Esophagus squamous epithelium (tissue), 5 donors: Measurements from ENCODE around the gene LYSET. TPM values are rescaled to one million over a fixed set of nuclear protein-coding genes. Genes with fewer than 3 reads are reported as not detected.

Experiments used
- DNase-seq: peaks from one replicate; lab custom pipeline; 2025; lab: John Stamatoyannopoulos, UW
- H3K27ac ChIP-seq, 4 donors: fragments of 200-600 bp; sonication (generic); one replicate each; pipeline ENCODE4 v1.5.1; 2016 to 2019; ENCODE audit warnings: mild to moderate bottlenecking in 1 of 4
- H3K27me3 ChIP-seq, 4 donors: fragments of 200-600 bp; sonication (generic); 1 replicate in 3 of 4; 2 replicates in 1 of 4; pipeline versions ENCODE4 v1.5.1 to v1.6.0; 2017 to 2021; ENCODE audit warnings: antibody characterized with exemption in 1 of 4
- H3K36me3 ChIP-seq, 3 donors: fragments of 200-600 bp; sonication (generic); one replicate each; pipeline ENCODE4 v1.5.1; 2016 to 2019
- H3K4me1 ChIP-seq, 3 donors: fragments of 200-600 bp; sonication (generic); one replicate each; pipeline ENCODE4 v1.5.1; 2017 to 2019
- H3K4me3 ChIP-seq, 4 donors: fragments of 200-600 bp; sonication (generic); 1 replicate in 3 of 4; 2 replicates in 1 of 4; pipeline ENCODE4 v1.5.1; 2016 to 2019; ENCODE audit warnings: mild to moderate bottlenecking in 2 of 4, moderate library complexity in 1 of 4
- H3K9me3 ChIP-seq, 3 donors: fragments of 200-600 bp; sonication (generic); one replicate each; pipeline ENCODE4 v1.5.1; 2016 to 2019
- POLR2A ChIP-seq, 4 donors: fragments of 450-650 bp; IDR thresholded peaks; one replicate each; pipeline ENCODE4 v1.6.1; 2017; ENCODE audit warnings: antibody characterized with exemption in 4 of 4, mild to moderate bottlenecking in 4 of 4, moderate library complexity in 3 of 4
- WGBS, 2 donors: methylation state at CpG; one replicate each; pipeline ENCODE4 v1.1.5; 2018; 5-methylcytosine and 5-hydroxymethylcytosine counted together
- intact Hi-C: fragments of 100-400 bp; cut with DNase I; formaldehyde crosslinking; loops from one replicate; pipeline ENCODE4 v1.15.0; 2022
- total RNA-seq, 4 donors: library from RNA; depleted of rRNA; stranded (reverse); fragments of >200 nt; gene quantifications; one replicate each; pipeline ENCODE4 v1.1.0, GENCODE V29; 2016
- TF ChIP-seq, protein P1 (sequence below), 6 experiments: fragments of 450-650 bp in 4 of 6; fragments of 200-600 bp in 2 of 6; sonication (generic) in 2 of 6; IDR thresholded peaks; one replicate each; pipeline ENCODE4 v1.5.1; 2016 to 2019; ENCODE audit warnings: antibody characterized with exemption in 6 of 6, mild to moderate bottlenecking in 4 of 6, moderate library complexity in 4 of 6
- donor health status: DM: yes; HTN: yes; CAD: no.

Gene LYSET
- total RNA-seq, 4 donors from 2014 or later = 1.4 to 6.5 (median 4.7) TPM

DNA sequence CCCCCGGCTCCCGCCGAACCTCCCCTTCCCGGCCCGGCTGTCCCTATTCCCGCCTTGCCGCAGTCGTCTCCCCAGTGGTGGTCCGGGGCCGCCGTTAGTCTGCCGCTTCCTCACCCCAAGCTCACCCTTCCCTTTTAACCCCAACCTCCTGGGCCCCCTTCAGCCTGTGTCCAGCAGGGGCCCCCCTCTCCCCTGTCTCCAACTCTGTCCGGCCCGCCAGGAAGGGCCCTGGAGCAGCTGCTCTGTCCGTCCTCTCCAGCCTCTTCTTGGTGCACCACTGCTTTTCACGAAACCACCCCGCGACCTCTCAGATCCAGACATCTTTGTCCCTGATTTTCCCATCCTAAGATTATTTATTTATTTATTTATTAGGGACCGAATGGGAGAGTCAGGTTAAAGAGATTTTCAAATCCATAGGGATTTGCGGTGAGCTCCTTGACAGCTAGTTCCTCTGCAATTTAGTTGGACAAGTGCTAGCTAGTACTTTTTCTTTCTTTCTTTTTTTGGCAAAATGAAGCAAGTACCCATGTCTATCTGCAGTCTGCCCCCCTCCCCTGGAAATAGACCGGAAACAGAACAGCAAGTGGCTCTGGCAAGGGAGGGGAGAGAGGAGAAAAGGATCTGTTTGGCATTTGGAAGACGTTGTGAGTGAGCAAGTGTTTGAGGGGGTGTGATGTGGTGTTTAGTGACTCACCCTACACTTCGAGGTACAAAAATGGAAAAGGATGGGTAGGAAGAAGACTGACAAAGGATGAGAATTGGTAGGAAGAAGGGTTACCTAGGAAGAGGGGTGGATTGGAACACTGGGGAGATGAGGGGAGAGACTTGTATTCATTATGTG, 22.6 kb downstream of the LYSET start:
- no peak for DNase-seq
- peaks cover 0 to 52% (median 18%) of the 10 kb centered on the region in 3 donors for H3K4me1 ChIP-seq
- 0 to 2% methylated on average over 17 to 23 of the region's 23 CpGs for WGBS, 2 donors

DNA sequence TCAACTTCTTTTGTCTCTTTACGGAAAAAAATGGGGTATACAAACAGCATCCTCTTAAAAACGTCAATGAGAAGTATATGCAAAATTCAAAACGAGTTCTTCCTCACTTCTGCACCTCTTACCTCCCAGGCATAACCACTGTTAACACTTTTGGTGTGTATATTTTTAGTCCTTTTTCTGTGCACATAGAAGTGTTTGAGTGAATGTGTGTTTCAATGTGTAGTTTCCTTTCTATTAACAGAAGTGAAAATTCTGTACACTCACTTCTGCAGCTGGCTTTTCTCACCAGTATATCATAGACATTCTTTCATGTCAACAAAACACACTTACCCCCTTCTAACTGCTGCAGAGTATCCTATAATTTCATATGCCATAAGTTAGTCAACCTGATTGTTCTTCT, 27.3 kb downstream of the LYSET start:
- H3K36me3 ChIP-seq = peaks cover 0 to 76% (median 7%) of the 10 kb centered on the region in 3 donors
- H3K27ac ChIP-seq = no peak overlapping the region
- DNase-seq = no peak
- no peaks in the 10 kb centered on the region for H3K9me3 ChIP-seq
- no peaks in the 10 kb centered on the region for H3K27me3 ChIP-seq
- WGBS, 2 donors = 62 to 81% methylated on average over 3 of the region's 3 CpGs
- H3K4me3 ChIP-seq = no peak overlapping the region
- TF ChIP-seq, protein P1, sequence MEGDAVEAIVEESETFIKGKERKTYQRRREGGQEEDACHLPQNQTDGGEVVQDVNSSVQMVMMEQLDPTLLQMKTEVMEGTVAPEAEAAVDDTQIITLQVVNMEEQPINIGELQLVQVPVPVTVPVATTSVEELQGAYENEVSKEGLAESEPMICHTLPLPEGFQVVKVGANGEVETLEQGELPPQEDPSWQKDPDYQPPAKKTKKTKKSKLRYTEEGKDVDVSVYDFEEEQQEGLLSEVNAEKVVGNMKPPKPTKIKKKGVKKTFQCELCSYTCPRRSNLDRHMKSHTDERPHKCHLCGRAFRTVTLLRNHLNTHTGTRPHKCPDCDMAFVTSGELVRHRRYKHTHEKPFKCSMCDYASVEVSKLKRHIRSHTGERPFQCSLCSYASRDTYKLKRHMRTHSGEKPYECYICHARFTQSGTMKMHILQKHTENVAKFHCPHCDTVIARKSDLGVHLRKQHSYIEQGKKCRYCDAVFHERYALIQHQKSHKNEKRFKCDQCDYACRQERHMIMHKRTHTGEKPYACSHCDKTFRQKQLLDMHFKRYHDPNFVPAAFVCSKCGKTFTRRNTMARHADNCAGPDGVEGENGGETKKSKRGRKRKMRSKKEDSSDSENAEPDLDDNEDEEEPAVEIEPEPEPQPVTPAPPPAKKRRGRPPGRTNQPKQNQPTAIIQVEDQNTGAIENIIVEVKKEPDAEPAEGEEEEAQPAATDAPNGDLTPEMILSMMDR (IDR thresholded peaks at IDR 0.05) = no peak
- H3K4me1 ChIP-seq = peaks cover 0 to 26% (median 11%) of the 10 kb centered on the region in 3 donors
- intact Hi-C loops = no loop called here

More for the DNA sequence above, 22.6 kb downstream of the LYSET start:
- intact Hi-C loops = no loop called here
- peak overlapping the region; percentile 82 to 95 (median 90) for H3K27ac ChIP-seq
- no peaks in the 10 kb centered on the region for H3K9me3 ChIP-seq
- peak overlapping the region; percentile 83 to 98 (median 94) for H3K4me3 ChIP-seq
- no peaks in the 10 kb centered on the region for H3K27me3 ChIP-seq
- H3K36me3 ChIP-seq = peaks cover 0 to 29% (median 0%) of the 10 kb centered on the region in 3 donors
- TF ChIP-seq POLR2A (IDR thresholded peaks at IDR 0.05) = no peak
- TF ChIP-seq, protein P1 (IDR thresholded peaks at IDR 0.05) = peak in 1 of 6 experiments; percentile 10

DNA sequence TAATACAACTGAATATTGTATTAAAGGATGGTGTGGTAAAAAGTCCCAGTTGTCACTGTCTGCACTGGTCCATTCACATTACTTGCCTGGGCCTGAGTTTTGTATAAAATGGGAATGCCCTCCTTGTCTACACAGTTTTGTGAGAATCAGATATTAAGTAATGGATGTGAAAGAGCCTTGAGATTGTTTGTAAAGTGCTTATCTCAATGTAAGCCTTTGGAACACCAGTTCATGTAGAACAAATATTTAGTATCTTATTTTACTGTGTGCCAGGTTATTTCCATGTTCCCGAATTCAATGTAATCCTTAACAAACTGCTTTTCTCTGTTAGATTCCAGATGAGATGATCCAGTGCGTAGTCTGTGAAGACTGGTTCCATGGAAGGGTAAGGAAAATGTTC, 29.5 kb downstream of the LYSET start:
- H3K9me3 ChIP-seq = no peaks in the 10 kb centered on the region
- H3K4me3 ChIP-seq = no peak overlapping the region
- TF ChIP-seq POLR2A (IDR thresholded peaks at IDR 0.05) = no peak
- TF ChIP-seq, protein P1 (IDR thresholded peaks at IDR 0.05) = no peak
- no peaks in the 10 kb centered on the region for H3K27me3 ChIP-seq
- peaks cover 0 to 97% (median 7%) of the 10 kb centered on the region in 3 donors for H3K36me3 ChIP-seq
- intact Hi-C loops = no loop called here
- H3K27ac ChIP-seq = no peak overlapping the region
- DNase-seq = no peak
- peaks cover 0 to 4% (median 0%) of the 10 kb centered on the region in 3 donors for H3K4me1 ChIP-seq
- WGBS, 2 donors = 77 to 92% methylated on average over 2 of the region's 2 CpGs

DNA sequence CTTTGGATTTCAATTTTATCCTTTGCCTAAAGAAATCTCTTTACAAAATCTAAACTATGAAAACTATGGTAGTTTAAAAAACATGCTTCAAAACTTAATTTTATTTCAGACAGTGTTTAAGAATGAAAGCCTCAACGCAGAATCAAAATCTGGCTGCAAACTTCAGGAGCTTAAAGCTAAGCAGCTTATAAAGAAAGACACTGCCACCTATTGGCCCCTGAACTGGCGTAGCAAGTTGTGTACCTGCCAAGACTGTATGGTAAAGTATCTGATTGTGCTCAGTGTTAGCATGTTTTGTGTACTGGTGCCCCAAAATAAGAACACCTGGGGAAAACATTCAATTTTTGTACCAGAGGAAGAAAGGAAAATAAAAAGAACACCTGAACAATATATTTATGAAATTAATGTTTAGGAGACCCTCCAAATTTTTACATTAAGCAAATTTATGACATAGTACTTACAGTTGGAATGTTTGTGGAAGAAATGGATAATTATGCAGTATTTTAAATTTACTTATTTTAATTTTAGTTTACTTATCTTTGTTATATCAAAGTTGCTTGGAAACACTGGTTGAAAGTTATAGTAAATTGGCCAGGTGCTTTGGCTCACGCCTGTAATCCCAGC, 34.1 kb downstream of the LYSET start:
- no peak overlapping the region for H3K4me3 ChIP-seq
- H3K27me3 ChIP-seq = no peaks in the 10 kb centered on the region
- TF ChIP-seq, protein P1 (IDR thresholded peaks at IDR 0.05) = peak in 5 of 6 experiments; percentile 33 to 65 (median 42)
- TF ChIP-seq POLR2A (IDR thresholded peaks at IDR 0.05) = no peak
- 43 to 44% methylated on average over 3 of the region's 3 CpGs for WGBS, 2 donors
- peaks cover 6 to 99% (median 14%) of the 10 kb centered on the region in 3 donors for H3K36me3 ChIP-seq
- H3K9me3 ChIP-seq = no peaks in the 10 kb centered on the region
- H3K27ac ChIP-seq = no peak overlapping the region
- H3K4me1 ChIP-seq = no peaks in the 10 kb centered on the region
- no peak for DNase-seq
- intact Hi-C loops = no loop called here

DNA sequence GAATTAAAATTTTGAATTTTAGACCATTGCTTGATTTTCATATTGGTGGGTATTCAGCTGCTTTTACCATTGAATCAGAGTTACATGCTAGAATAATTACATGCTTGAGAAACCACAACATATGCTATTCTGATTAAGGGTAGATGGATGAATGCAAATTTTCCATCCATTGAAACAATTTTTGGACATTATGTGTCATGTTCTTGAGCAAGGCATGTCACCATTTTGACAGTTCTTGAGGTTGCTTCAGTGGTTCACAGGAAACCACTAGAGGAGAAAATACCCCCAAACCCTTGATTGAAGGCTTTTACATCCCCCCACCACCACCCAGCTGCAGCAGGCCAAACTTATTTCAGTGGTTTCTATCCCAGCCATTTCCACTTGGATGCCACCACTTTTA, 35.4 kb downstream of the LYSET start:
- no peaks in the 10 kb centered on the region for H3K4me1 ChIP-seq
- peaks cover 6 to 99% (median 10%) of the 10 kb centered on the region in 3 donors for H3K36me3 ChIP-seq
- intact Hi-C loops = no loop called here
- no peak for DNase-seq
- no peaks in the 10 kb centered on the region for H3K27me3 ChIP-seq
- H3K9me3 ChIP-seq = no peaks in the 10 kb centered on the region
- H3K4me3 ChIP-seq = no peak overlapping the region
- H3K27ac ChIP-seq = no peak overlapping the region
- TF ChIP-seq POLR2A (IDR thresholded peaks at IDR 0.05) = no peak
- TF ChIP-seq, protein P1 (IDR thresholded peaks at IDR 0.05) = no peak
